ENCODE results near the gene YES1.
A peak's percentile ranks its signal among the peaks of the same experiment; 100 is the strongest.

The YES1 gene

DNA sequence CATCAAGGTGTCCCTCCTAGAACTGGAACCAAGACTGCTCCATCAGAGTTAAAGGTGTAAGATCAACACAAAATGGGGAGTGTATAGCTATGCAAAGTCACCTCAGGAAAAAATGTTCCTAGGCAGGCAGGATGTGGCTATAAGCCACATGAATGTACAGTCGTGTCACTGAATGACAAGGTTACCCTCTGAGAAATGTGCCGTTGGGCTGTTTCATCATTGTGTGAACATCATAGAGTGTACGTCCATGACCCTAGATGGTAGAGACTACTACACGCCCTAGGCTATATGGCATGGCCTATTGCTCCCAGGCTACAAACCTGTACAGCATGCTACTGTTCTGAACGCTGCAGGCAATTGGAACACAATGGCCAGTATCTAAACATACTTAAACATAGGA lies 130.1 kb downstream of the YES1 start:
- peak; percentile 11 for DNase-seq

GRCh38 chr18:680392-680791 lies 131.7 kb downstream of the YES1 start:
- no peak for DNase-seq

- no peak for DNase-seq
Measured at GRCh38 chr18:679516-679915, 132.5 kb downstream of the YES1 start.

- DNase-seq, result no peak
Measured at GRCh38 chr18:678482-679182, 133.4 kb downstream of the YES1 start.

- no peak for DNase-seq
Measured at GRCh38 chr18:677951-678381, 134.1 kb downstream of the YES1 start.

GRCh38 chr18:677145-677544 lies 134.9 kb downstream of the YES1 start:
- no peak for DNase-seq

- DNase-seq, result no peak
Measured at GRCh38 chr18:676736-677135, 135.3 kb downstream of the YES1 start.

DNA sequence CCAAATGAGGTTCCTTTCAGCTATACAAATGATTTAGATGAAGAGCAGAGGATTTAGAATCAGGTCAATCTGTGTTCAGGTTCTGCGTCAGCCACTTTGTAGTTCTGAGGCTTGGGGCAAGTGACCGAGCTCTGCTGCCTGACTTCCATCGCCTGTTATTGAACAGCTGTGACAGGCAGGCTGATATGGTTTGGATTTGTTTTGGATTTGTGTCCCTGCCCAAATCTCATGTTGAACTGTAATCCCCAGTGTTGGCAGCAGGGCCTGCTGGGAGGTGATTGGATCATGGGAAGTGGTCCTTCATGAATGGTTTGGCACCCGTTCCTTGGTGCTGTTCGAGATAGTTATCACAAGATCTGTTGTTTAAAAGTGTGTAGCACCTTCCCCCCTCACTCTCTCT lies 136.0 kb downstream of the YES1 start:
- DNase-seq, result no peak

- no peak for DNase-seq
Measured at GRCh38 chr18:675307-675706, 136.7 kb downstream of the YES1 start.

DNA sequence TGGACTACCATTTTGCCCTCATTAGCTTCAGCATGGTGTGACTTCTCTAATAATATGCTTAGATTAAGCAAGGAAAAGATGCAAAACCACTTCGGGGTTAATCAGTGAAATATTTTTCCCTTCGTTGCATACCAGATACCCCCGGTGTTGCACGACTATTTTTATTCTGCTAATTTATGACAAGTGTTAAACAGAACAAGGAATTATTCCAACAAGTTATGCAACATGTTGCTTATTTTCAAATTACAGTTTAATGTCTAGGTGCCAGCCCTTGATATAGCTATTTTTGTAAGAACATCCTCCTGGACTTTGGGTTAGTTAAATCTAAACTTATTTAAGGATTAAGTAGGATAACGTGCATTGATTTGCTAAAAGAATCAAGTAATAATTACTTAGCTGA lies 138.3 kb downstream of the YES1 start:
- DNase-seq, result no peak

DNA sequence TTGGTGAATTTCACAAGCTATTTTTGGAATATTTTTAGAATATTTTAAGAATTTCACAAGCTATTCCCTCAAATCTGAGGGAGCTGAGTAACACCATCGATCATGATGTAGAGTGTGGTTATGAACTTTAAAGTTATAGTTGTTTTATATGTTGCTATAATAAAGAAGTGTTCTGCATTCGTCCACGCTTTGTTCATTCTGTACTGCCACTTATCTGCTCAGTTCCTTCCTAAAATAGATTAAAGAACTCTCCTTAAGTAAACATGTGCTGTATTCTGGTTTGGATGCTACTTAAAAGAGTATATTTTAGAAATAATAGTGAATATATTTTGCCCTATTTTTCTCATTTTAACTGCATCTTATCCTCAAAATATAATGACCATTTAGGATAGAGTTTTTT lies 138.7 kb downstream of the YES1 start:
- no peak for DNase-seq
